Raji (cell line): ENCODE data around the gene TMEM164.

Experiments
- POLR2A ChIP-seq: IDR thresholded peaks from 2 replicates; pipeline ENCODE4 v1.6.1; 2011; ENCODE audit warnings: low read depth, low read length, control low read depth; ENCODE audit not compliant: insufficient read depth

TMEM164 gene

DNA sequence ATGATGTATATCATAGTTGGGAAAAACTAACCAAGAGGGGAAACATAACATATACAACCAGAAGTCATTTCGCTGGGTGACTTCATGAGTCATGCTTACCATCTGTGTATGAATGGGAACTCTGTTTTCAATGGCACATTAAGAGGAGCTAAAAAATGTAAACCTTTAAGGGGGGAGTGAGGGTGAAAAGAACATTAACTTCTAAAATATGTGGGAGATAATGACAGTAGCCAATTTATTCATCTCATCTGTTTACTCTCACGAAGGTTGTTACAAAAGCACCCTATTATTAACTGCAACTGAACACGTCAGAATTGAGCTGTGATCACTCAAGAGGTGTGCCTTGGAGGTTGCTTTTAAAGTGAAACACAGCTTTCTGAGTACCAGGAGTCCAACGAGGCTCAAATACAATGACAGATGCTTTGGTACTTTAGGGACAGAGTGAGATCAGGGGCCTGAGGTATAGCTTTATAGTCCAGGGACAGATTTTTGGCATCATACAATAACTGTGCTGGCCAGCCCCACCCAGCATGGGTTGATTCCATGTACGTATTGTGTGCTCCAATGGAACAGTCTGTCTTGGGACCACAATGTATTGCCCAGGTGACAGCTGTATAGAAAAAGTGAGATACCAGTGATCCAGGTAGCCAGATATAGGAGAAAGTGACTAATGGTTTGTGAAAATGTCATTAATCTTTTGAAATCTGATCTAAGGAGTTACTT lies 207.7 kb downstream of the TMEM164 start:
- TF ChIP-seq POLR2A: no peak

DNA sequence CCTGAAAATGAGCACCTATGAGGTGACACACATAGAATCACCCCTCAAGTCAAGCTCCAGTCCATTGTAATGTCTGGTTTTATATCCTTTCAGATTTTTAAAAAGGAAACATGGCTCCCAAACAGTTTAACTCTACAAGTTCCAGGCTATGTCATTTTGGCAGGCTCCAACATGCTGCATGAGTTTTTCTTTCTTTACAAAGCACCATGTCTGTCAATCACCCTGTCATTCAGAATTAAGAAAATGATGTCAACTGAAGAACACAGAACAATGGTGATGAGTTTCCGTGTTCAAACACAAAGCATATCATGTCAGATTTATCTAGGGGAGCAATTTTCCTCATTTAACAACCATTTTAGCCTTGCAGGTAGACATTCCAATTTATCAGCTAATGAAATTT lies 208.4 kb downstream of the TMEM164 start:
- TF ChIP-seq POLR2A: no peak

DNA sequence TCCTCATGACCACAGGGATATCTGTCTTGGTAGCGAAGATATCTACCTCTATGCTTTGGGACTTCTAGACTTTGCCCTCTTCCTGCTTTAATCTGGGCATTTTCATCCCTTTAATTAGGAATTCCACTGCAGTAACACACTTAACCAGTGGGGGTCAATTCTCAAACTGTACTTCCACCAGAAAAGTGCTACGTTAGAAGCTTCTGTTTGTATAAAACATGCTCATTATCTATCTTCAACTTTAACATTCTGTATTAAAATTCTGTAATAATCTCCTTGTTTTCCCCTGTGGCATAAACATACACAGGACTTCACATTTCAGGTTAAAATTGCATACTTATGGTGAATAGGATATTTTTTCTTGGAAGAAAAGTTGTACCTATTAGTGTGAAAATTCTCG lies 209.4 kb downstream of the TMEM164 start:
- no peak for TF ChIP-seq POLR2A

GRCh38 chrX:110213183-110213582 lies 210.3 kb downstream of the TMEM164 start:
- TF ChIP-seq POLR2A: no peak

- no peak for TF ChIP-seq POLR2A
Measured at GRCh38 chrX:110214684-110215083, 211.8 kb downstream of the TMEM164 start.

DNA sequence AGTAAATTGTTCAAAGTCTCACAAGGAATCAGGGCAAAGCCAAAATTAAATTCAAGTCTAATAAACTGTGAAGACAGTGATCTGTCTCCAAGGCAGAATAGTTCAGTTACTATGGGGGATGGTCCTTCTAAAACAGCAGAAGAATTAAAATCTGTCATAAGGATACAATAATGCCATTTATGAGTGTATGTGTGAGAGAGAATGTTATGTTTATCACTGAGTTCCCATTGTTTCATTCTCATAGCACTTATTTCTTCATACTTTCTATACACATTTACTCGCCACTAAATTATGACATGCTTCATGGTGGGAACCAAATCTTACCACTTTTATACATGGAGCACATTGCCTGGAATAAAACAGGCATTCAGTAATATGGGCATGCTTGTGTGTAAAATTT lies 212.5 kb downstream of the TMEM164 start:
- no peak for TF ChIP-seq POLR2A

- TF ChIP-seq POLR2A: no peak
Measured at GRCh38 chrX:110216027-110216426, 213.1 kb downstream of the TMEM164 start.

DNA sequence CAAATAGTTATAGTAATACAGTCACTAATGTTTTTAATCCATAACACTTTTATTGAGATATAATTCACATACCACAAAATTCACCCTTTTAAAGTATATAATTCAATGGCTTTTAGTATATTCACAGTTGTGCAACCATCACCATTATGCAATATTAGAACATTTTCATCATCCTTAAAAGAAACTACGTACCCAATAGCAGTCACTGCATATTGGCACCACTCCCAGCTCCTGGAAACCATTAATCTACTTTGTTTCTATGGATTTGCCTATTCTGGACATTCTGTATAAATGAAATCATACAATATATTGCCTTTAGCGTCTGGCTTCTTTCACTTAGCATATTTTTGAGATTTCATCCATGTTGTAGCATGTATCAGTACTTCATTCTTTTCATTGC lies 215.7 kb downstream of the TMEM164 start:
- no peak for TF ChIP-seq POLR2A

DNA sequence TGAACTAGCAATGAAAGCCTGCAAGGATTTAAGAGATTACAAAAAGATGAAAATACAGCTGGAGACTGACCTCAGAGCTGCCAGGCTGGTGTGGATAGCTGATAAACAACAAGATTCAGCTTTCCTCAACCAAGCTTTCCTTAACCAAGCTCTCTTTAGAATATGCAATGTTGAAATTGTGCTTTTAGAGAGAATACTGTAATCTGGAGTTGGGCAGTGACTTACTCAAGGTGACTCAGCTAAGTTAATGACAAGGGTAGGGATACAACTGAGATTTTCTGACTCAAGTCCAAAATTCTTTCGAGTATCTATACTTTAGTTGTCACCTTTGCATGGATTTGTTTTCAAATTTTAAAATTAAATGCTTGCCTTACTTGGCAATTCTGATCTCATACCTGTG lies 217.0 kb downstream of the TMEM164 start:
- TF ChIP-seq POLR2A: no peak

DNA sequence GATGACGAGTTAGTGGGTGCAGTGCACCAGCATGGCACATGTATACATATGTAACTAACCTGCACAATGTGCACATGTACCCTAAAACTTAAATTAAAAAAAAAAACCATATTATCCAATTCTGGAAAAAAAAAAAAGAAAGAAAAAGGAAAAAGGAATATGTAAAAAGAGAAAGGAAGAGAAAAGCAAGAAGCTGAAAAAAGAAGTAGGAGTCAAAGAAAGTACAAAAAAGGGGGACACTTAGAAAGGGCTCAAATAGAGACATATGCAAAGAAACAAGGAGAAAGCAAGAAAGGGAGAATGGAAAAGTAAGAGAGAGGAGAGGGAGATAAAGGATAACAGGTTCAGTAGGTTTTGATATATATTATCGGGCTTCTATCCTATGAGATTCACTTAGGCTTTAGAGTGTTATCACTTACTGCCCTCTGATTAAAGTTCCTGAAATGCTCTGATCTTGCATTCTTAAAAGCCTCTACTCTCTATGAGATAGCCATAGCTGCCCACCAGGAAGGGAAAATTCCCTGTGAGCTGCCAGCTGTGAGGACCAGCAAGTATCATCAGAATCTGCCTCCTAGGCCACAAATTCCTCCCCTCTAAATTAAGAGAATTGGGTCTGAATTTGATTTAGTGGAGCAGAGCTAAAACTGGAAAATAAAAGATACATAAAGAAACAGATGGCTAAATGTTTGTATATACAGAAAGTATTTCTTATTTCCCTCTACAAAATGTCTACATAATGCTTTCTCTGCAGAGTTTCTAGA lies 219.8 kb downstream of the TMEM164 start:
- no peak for TF ChIP-seq POLR2A

DNA sequence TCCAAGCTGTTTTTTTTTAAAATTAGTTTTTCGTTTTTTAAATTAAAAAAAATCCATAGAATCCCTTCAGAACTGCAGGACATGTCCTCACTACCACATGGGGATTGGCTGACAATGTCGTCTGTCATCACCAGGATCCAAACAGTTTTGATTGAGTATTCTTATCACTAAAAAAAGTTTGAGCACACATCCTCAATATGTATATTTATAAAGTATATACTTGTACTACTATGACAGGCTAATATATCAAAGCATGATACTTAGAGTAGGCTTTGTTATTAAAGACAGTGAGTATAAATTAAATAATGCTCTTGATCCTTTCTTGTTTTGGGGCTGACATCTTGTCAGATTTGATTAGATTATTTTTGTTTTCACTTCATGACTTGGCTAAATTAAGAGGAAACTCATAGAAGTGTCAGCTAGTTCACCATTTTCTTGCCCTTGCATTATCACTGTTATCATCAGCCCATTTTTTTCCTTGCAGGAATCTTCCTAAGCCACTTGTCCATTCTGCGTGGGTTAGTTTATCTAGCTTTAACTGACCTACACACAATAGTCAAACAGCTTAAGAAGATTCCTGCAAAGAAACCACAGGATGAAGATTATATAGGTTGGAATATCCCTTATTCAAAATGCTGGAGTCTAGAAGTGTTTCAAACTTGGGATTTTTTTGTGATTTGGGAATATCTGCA lies 222.2 kb downstream of the TMEM164 start:
- no peak for TF ChIP-seq POLR2A

- TF ChIP-seq POLR2A: no peak
Measured at GRCh38 chrX:110226931-110227330, 224.0 kb downstream of the TMEM164 start.
